Measurements from ENCODE around the gene FOXP4. TPM values are rescaled to one million over a fixed set of nuclear protein-coding genes. Genes with fewer than 3 reads are reported as not detected.
"Not testable (repeated sequence)": the region's sequence is repeated elsewhere in the genome, so short reads cannot be mapped to it uniquely, and the experiment has no call there.

FOXP4 gene
- total RNA-seq, 1 donor from 2014 or later, result 19.5 TPM

GRCh38 chr6:41615311-41615710 lies 69.1 kb downstream of the FOXP4 start:
- DNase-seq (ENCODE audit: low spot score in 2 of 2), result no peak
- Histone ChIP-seq H3K27me3 (no peaks in the 10 kb centered on the region), H3K9me3 (no peaks in the 10 kb centered on the region), H3K4me1 (no peaks in the 10 kb centered on the region), H3K4me3 (no peak overlapping the region), H3K27ac (no peak overlapping the region), H3K36me3 (no peaks in the 10 kb centered on the region)
- TF ChIP-seq CTCF (IDR thresholded peaks at IDR 0.05), result no peak
- intact Hi-C loops (cut with DNase I), result no loop called here

DNA sequence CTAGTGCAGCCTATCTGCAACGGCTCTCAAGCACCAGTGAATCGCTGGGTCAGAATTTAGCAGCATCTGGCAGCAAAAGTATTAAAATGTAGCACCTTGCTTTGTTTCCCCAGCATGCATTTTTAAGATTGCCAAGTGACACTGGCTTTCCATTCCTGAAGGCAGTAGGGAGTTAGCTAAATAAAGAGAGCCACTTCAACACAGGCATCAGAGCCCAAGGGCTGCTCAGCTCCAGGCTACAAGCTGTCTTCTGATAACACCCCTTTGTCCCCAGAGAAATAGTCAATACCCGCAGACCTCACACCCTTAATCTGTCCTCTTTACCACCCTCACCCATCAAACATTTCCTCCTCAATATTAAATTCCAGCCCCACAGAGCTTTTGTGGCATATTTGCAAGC lies 72.4 kb downstream of the FOXP4 start:
- intact Hi-C loops (cut with DNase I), result no loop called here
- peaks cover 5 to 6% of the 10 kb centered on the region in 2 donors for H3K9me3 ChIP-seq
- TF ChIP-seq CTCF (IDR thresholded peaks at IDR 0.05), result no peak
- no peak overlapping the region for H3K27ac ChIP-seq
- H3K4me3 ChIP-seq, result no peak overlapping the region
- no peaks in the 10 kb centered on the region for H3K27me3 ChIP-seq
- no peaks in the 10 kb centered on the region for H3K36me3 ChIP-seq
- no peak for DNase-seq (ENCODE audit: low spot score in 2 of 2)
- H3K4me1 ChIP-seq, result no peaks in the 10 kb centered on the region

GRCh38 chr6:41619193-41619592 lies 73.0 kb downstream of the FOXP4 start:
- H3K27ac ChIP-seq; H3K36me3 ChIP-seq; H3K27me3 ChIP-seq; DNase-seq (ENCODE audit: low spot score in 2 of 2); H3K4me1 ChIP-seq; H3K4me3 ChIP-seq; H3K9me3 ChIP-seq; intact Hi-C loops (cut with DNase I): not testable (repeated sequence)

GRCh38 chr6:41621367-41621766 lies 75.2 kb downstream of the FOXP4 start:
- DNase-seq (ENCODE audit: low spot score in 2 of 2), result no peak
- intact Hi-C loops (cut with DNase I), result no loop called here
- Histone ChIP-seq H3K36me3 (no peaks in the 10 kb centered on the region), H3K9me3 (peaks cover 5 to 6% of the 10 kb centered on the region in 2 donors), H3K27me3 (no peaks in the 10 kb centered on the region), H3K4me3 (no peak overlapping the region), H3K27ac (no peak overlapping the region), H3K4me1 (no peaks in the 10 kb centered on the region)
- TF ChIP-seq CTCF (IDR thresholded peaks at IDR 0.05), result no peak

DNA sequence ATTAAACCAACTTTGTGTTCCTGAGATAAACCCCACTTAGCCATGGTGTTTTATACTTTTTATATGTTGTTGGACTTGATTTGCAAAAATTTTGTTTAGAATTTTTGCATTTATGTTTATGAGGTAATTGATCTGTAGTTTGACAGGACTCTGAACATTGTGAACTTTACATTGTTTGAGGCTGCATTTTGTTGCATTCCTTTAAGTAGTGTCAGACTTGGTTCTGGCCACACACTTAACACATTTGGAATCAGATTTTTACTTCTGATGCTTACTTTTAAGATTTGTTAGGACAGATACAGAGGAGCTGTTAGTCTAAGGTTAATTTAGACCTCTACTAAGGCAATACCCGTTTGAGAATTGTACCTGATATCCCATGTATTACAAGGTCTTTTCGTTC lies 75.6 kb downstream of the FOXP4 start:
- Histone ChIP-seq H3K27ac (no peak overlapping the region), H3K27me3 (no peaks in the 10 kb centered on the region), H3K9me3 (peaks cover 5 to 6% of the 10 kb centered on the region in 2 donors), H3K4me3 (no peak overlapping the region), H3K36me3 (no peaks in the 10 kb centered on the region), H3K4me1 (no peaks in the 10 kb centered on the region)
- intact Hi-C loops (cut with DNase I), result no loop called here
- DNase-seq (ENCODE audit: low spot score in 2 of 2), result no peak
- no peak for TF ChIP-seq CTCF (IDR thresholded peaks at IDR 0.05)

DNA sequence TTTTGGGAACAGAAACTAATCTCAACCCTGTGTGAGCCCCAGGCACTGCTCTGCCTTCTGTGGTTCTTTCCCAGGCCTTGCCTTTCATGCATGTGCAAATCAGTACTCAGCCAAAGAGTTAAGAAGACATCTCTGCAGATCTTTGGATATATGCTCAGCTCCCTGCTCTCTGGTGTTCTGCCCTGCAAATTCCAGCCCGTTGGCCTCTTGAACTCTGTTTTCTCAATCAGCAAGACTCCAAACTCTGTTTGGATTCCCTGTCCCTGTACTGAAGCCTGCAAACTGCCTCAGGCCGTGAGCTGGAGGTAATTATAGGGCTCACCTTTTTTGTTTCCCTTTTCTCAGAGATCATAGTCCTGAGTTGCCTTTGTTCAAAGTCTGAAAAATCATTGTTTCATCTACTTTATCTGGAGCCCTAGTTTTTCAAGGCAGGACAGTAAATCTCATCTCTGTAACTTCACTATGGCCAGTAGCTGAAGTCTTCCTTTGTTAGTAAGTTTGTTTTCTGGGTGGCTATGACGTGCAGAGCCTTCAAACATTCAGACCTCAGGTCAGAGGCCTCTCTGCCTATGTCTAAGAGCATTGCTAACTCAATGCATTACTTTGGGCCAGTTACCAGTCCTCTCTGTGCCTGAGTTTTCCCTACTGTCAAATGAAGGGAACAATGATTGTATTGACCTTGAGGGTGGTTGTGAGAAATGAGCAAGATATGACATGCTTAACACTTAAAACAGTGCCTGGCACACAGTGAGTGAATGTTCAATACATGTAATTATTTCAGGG lies 76.2 kb downstream of the FOXP4 start:
- Histone ChIP-seq H3K27me3 (no peaks in the 10 kb centered on the region), H3K4me3 (no peak overlapping the region), H3K9me3 (peaks cover 5 to 6% of the 10 kb centered on the region in 2 donors), H3K4me1 (no peaks in the 10 kb centered on the region), H3K27ac (no peak overlapping the region), H3K36me3 (no peaks in the 10 kb centered on the region)
- no peak for TF ChIP-seq CTCF (IDR thresholded peaks at IDR 0.05)
- no peak for DNase-seq (ENCODE audit: low spot score in 2 of 2)
- intact Hi-C loops (cut with DNase I), result no loop called here

Data from ascending aorta (tissue), 2 donors.